Caki2 (cell line): ENCODE results near the gene AXIN1. TPM values are rescaled to one million over a fixed set of nuclear protein-coding genes. Genes with fewer than 3 reads are reported as not detected.
"Not testable (repeated sequence)": the region's sequence is repeated elsewhere in the genome, so short reads cannot be mapped to it uniquely, and the experiment has no call there.

Source experiments
- DNase-seq: peaks from one replicate; pipeline ENCODE4 v3.0.0-alpha.2; 2015; ENCODE audit warnings: low read depth
- in situ Hi-C: cut with HindIII; loops from 2 replicates; pipeline ENCODE4 v1.10.0; 2016; ENCODE audit warnings: low sequenced_read_pairs, low pct_unique_long_range_greater_than_20kb, mixed read lengths
- total RNA-seq: library from RNA; depleted of rRNA; stranded (reverse); fragments of >200 nt; shearing (Covaris generic); gene quantifications from 2 replicates; pipeline ENCODE4 v1.2.3, GENCODE V29; 2014; ENCODE audit warnings: low replicate concordance

The AXIN1 gene
- total RNA-seq, 1 experiment from 2014 or later: 84.5 TPM

DNA sequence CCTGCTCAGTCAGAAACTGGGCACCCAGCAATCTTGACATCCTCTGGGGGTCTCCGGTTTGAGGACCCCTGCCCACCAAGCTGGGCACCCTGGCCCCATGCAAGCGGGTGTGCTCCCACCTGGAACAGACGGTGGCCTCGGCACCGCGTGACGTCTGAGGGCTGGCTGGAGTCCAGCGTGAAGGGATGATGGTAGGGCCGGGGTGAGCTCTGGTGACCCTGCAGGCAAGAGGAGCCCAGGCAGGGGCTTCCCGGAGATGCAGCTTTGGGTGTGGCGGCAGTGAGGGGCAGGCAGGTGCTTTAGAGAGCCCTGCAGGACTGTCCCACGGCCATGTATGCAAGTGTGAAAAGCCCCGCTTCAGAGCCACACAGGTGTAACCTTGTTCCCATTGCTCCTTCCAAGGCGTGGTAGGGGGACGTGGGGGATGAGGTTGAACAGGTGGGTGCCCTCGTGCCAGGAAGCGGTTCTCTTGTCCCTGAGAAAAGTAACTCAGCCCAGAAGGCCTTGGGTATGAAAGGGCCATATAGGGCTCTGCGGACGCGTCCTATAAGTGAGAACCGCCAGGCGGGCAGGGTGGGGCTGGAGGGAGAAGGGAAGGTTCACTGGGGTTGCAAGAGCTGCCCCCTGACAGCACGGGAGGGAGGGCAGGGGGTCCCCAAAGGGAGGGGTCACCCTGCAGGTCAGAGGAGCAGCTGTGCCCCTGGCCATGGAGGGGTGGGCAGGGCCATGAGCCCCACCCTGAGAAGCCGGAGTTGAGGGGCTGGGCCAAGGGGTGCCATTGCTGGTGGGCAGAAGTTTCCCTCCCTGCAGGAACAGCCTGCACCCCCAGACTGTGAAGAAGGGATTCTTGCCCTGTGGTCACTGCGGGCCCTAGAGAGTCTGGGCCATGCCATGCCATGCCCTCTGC lies 86.0 kb downstream of the AXIN1 start:
- DNase-seq: no peak
- in situ Hi-C loops: no loop called here

DNA sequence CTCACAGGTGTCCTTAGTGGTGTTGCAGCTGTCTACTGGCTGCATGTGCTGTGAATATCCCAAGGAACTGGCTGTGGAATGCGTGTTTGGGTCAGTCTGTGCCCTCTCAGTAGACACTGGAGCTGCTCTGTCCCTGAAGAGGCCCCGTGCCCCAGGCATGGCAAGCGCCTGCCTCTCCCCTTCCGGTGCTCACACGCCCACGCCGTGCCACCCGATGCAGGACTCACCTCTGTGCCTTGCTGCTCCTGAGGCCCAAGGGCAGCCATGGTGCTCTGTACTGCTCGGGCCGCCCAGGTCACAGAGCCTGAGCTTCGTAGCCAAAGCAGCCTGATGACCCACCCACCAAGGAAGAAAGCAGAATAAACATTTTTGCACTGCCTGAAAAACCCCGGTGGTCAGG lies 86.8 kb downstream of the AXIN1 start:
- in situ Hi-C loops: no loop called here
- no peak for DNase-seq

DNA sequence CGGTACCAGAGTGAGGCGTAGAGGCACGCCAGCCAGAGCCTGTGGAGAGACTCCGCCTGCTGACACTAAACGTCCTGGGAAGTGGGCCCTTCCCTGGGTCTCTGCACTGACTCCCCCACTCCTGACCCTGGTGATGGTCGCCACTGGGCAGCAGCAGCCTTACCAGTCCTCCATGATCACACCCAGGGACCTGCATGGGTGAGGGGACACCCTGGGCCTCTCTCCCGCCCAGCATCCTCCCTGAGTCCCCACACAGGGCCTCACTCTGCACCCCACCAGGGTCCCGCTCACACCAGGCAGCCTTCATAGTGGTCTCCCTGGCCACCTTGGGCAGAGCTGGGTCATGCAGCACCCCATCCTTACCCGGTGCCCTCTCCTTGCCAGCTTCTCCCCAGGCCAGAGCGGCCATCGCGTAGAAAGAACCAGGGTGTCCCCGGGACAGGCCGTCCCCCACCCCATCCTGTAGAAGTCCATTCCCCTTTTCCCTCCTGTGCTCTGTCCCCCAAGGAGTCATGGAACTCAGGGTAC lies 87.5 kb downstream of the AXIN1 start:
- DNase-seq: no peak
- in situ Hi-C loops: no loop called here

DNA sequence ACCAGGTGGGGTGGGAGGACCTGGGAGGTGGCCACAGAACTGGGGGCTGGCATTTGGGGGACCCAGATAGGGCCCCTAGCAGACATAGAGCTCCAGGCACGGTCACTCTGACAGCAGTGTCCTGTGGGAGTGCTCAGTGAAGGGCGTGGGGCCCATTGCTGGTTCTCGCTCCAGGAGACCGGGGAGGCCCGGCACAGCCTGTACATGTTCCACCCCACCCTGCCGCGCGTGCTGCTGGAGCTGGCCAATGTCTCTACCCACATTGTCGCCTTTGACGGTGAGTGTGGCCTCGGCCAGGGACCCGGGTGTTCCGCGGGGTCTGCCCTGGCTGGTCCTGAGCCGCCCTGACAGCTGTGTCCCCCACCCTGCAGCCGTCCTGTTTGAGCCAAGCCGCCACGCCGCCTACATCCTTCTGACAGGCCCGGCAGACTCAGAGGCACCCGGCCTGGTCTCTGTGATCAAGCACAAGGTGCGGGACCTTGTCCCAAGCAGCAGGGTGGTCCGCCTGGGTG lies 88.0 kb downstream of the AXIN1 start:
- in situ Hi-C loops: no loop called here
- no peak for DNase-seq

DNA sequence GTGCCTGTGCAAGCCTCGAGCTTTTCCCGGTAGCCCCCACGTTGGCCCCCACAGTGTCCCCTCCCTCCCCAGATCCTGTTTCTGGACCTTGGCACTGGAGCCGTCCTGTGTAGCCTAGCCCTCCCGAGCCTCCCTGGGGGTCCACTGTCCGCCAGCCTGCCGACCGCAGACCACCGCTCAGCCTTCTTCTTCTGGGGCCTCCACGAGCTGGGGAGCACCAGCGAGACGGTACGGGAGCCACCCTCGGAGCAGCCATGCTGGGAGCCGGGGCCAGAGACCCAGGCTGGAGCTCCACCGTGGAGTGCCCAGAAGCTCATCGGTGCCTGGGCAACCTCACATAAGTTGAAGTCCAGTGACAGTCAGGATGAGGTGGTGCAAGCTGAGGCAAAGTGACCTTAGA lies 88.6 kb downstream of the AXIN1 start:
- no peak for DNase-seq
- in situ Hi-C loops: no loop called here

DNA sequence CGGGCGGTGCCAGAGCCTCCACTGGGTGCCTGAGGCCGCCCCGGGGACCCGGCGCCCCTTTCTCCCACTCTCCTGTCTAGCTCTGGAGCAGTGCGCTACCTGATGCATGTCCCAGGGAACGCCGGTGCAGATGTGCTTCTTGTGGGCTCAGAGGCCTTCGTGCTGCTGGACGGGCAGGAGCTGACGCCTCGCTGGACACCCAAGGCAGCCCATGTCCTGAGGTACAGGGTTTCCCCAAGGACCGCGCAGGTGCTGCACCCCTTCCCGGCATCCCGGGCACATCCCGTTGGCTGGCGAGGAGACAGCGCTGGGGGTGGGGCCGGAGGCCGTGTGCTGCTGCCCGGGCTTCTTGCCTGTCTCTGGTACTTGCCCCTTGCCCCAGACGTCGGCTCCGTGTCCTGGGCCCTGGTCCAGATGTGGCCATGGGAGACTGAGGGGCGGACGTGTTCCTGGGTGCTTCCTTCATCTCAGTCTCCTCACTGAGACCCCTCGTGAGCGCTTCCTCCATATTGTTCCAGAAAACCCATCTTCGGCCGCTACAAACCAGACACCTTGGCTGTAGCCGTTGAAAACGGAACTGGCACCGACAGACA lies 89.2 kb downstream of the AXIN1 start:
- in situ Hi-C loops: no loop called here
- no peak for DNase-seq

DNA sequence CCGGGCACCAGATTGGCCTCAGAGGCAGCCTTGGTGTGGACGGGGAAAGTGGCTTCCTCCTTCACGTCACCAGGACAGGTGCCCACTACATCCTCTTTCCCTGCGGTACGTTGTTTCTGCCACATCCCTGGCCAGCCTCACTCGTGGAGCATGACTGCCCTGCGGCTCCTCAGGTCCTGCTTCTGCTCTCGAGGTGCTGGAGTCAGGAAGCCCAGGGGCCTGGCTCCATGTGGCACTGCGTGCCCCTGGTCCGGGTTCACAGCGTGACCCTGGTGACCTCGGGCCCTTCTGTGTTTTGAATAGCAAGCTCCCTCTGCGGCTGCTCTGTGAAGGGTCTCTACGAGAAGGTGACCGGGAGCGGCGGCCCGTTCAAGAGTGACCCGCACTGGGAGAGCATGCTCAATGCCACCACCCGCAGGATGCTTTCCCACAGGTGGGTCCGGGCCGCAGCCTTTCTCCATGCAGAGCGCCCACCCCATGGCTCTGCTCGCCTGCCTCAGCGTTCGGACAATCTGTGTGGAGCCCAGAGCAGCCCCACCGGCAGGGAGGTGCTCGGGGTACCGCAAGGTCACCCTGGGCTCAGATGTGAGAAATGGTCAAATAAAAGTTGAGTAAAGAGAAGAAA lies 90.3 kb downstream of the AXIN1 start:
- in situ Hi-C loops: no loop called here
- DNase-seq: no peak

DNA sequence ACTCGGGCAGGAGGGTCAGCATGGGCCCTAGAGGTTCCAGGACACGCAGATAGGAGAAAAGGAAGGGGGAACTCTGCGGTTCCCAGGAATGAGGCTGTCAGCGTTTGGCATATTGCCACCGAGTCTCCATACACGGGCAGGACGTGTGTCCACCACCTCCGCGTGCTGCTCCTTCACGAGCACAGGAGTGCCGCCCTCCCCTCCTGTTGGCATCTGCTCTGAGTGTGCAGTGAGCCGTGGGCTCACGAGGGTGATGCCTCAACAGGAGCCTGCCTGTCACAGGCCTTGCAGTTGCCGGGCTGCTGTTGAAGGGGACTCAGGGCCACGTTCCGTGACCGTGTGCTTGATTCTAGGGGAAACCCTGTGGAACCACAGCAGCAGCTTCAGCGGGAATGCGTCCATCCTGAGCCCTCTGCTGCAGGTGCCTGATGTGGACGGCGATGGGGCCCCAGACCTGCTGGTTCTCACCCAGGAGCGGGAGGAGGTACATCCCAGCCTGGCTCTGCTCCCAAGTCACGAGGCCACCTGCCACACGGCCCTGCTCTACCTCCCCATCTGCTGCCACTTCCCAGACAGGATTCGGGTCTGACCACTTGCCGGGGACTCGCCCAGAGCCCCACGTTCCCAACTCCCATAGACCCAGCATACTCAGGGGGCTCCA lies 91.4 kb downstream of the AXIN1 start:
- DNase-seq: no peak
- in situ Hi-C loops: no loop called here

DNA sequence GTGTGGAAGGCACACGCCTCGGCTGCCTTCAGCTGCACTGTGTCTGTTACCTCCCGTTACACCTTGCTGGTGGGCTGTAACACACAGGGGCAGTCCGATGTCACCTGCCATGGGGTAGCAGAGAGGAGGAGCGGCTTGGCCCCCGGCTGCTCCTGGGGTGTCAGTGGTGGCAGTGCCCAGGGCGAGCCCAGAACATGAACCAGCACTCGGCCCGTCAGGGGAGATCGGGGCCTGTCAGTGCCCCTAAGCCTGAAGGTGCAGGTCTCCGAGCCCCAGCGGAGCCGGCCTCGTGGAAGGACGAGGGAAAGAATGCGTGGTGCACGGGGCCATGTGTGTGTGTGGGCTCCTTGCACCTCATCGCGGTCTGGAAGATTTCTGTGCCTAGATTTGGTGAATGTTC lies 92.2 kb downstream of the AXIN1 start:
- in situ Hi-C loops: no loop called here
- DNase-seq: no peak

DNA sequence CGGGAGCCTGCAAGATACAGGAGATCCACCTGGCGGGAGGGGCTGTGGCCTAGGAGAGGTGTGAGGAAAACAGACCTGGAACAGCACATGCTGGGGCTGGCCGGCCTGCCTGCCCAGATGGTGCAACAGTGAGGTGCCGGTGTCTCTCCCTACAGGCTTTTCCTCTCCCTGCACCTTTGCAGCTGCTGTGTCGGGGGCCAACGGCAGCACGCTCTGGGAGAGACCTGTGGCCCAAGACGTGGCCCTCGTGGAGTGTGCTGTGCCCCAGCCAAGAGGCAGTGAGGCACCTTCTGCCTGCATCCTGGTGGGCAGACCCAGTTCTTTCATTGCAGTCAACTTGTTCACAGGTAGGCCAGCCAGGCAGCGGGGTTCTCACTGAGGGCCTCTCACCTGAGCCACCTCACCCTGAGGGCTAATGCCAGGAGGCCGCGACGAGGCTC lies 92.7 kb downstream of the AXIN1 start:
- in situ Hi-C loops: no loop called here

DNA sequence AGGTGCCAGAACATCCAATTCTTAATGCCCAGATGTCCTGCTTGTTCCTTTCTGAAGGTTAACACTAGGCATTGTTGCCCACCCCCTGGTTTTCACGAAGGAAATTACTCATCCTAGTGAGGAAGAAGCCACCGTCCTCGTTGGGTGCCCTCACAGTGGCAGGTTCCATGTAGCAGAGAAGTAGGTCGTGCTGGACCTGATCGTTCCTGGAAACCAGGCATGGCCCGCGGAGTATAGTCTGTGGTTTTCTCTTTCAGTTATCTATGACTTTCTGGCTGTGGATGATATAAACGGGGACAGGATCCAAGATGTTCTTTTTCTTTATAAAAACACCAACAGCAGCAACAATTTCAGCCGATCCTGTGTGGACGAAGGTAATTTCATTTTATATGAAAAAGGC lies 93.3 kb downstream of the AXIN1 start:
- in situ Hi-C loops: no loop called here
- DNase-seq: no peak

More for the DNA sequence above, 92.7 kb downstream of the AXIN1 start:
- DNase-seq: no peak

DNA sequence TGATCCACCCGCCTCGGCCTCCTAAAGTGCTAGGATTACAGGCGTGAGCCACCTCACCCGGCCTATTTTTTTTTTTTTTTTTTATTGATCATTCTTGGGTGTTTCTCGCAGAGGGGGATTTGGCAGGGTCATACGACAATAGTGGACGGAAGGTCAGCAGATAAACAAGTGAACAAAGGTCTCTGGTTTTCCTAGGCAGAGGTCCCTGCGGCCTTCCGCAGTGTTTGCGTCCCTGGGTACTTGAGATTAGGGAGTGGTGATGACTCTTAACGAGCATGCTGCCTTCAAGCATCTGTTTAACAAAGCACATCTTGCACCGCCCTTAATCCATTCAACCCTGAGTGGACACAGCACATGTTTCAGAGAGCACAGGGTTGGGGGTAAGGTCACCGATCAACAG lies 94.4 kb downstream of the AXIN1 start:
- not testable (repeated sequence) for DNase-seq

DNA sequence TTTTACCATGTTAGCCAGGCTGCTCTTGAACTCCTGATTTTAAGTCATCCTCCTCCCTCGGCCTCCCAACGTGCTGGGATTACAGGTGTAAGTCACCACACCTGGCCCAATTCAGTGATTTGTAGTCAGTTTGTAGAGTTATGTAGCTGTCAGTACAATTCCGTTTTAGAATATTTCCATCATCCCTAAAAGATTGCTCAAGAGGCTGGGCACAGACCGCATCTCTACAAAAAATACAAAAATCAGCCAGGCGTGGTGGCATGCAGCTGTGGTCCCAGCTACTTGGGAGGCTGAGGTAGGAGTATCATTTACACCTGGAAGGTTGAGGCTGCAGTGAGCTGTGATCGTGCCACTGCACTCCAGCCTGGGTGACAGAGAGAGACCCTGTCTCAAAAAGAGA lies 97.3 kb downstream of the AXIN1 start:
- DNase-seq: no peak
- in situ Hi-C loops: no loop called here

More for the DNA sequence above, 94.4 kb downstream of the AXIN1 start:
- in situ Hi-C loops: not testable (repeated sequence)

DNA sequence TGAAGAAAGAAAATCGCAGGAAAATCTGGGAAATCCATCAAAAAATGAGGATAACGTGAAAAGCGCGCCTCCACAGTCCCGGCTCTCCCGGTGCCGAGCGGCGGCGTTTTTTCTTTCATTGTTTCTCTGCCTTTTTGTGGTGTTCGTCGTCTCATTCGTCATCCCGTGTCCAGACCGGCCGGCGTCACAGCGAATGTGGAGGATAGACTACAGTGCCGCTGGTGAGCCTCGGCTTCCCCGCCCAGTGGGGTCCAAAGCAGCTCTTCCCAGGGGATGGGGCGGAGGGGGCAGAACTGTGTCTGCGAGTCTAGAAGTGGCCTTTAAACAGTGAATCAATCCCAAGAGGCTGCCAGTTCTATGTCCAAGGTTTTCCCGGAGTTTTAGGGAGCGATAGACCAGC lies 98.1 kb downstream of the AXIN1 start:
- DNase-seq: no peak
- in situ Hi-C loops: no loop called here

DNA sequence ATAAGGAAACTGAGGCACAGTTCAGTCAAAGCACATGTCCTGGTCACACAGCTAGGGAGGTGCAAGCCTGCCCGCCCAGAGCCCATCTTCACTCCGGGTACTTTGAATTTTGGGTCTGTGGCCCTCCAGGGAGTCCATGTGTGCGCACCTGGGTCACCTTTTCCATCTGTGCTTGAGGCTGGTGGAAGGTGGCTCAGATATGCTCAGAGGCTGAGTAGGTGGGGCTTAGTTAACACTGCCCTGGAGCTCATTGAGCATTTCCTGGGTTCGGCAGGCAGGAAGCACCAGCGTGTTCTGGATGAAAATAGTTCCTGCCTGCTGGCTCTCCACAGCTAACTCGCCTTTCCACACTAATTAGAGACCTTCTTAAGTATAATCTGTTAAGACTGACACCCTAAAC lies 98.7 kb downstream of the AXIN1 start:
- DNase-seq: no peak
- in situ Hi-C loops: no loop called here

DNA sequence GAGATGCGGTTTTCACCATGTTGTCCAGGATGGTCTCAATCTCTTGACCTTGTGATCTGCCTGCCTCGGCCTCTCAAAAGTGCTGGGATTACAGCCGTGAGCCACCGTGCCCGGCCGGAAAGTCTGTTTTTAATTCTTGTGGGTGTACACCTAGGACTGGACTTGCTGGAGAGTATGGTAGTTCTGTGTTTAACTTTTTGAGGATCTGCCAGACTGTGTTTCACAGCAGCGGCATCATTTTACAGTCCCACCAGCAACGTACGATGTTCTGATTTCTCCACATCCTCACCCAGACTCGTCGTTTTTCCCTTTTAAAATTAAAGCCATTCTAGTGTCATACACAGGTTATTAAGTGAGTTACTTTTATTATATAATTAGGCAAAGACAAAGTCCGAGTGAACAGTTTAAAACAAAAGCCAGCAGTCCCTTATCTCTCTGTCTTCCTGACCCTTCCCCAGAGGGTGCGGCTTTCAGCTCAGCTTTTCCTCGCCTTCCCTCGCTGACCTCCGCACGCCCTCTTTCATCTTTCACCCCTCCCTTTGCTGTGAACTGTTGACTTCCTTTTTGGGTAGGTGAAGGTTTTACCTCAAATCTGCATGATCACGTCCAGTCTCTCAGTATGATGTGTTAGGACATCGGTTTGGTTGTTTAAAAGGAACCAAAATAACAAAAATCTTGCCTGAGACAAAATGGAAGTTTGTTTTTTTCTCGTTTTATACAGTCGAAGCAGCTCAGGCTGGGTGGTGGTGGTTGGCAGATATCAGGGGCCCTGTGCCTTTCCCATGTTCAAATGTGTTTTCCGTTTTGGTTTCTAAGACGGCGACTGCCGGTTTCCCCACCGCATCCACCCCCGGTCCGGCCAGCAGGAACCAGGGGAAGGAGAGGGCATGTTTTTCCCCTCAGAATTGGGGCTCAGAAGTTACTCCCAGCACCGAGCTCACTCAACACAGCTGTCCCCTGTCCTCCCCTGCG lies 99.9 kb downstream of the AXIN1 start:
- no peak for DNase-seq
- in situ Hi-C loops: no loop called here

DNA sequence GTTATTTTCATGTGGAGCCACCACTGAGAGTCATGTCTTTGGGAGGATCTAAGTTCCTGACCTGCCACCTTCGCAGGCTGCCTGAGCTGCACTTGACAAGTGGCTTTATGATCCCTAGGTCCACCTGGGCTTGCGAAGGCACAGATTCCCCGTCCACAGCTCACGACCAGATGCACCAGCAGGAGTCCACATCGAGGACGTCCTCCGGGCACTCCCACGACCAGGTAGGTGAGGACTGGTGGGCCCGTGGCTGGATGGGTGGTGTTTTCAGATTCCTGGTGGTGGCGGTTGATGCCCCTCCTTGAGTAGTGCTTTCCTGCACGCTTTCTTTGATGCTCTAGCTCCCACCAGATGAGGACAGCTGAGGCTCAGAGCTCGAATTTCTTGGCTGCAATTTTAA lies 103.1 kb downstream of the AXIN1 start:
- in situ Hi-C loops: no loop called here
- DNase-seq: no peak
